ENCODE data around the gene ZNF664. TPM values are rescaled to one million over a fixed set of nuclear protein-coding genes. Genes with fewer than 3 reads are reported as not detected.

Gene ZNF664
- total RNA-seq, 1 donor, result 95.2 TPM

GRCh38 chr12:123979566-123979965 is 6.6 kb downstream of the ZNF664 start:
- Histone ChIP-seq H3K4me1 (ENCODE audit: insufficient read depth, low read length) (peaks cover 7% of the 10 kb centered on the region), H3K27me3 (ENCODE audit: insufficient read depth, low read length) (no peaks in the 10 kb centered on the region), H4K20me1 (ENCODE audit: insufficient read depth, low read length) (peaks cover 21% of the 10 kb centered on the region), H3K27ac (ENCODE audit: low read depth, low read length) (no peak overlapping the region), H2AFZ (ENCODE audit: low read length) (no peak overlapping the region), H3K4me3 (ENCODE audit: insufficient read depth, low read length) (no peak overlapping the region), H3K36me3 (ENCODE audit: insufficient read depth, low read length) (peaks cover 14% of the 10 kb centered on the region), H3K4me2 (ENCODE audit: insufficient read depth, low read length) (no peak overlapping the region), H3K9me3 (ENCODE audit: low read depth, low read length) (no peaks in the 10 kb centered on the region), H3K79me2 (ENCODE audit: insufficient read depth, low read length) (peaks cover 45% of the 10 kb centered on the region)
- no peak for TF ChIP-seq CTCF (IDR thresholded peaks at IDR 0.05; ENCODE audit: extremely low read depth, low read depth, low read length)
- no peak for DNase-seq (ENCODE audit: insufficient read length, low spot score, missing footprints)

- no peaks in the 10 kb centered on the region for H3K9me3 ChIP-seq (ENCODE audit: low read depth, low read length)
- no peak overlapping the region for H3K4me3 ChIP-seq (ENCODE audit: insufficient read depth, low read length)
- H3K27ac ChIP-seq (ENCODE audit: low read depth, low read length), result no peak overlapping the region
- H3K4me2 ChIP-seq (ENCODE audit: insufficient read depth, low read length), result no peak overlapping the region
- peaks cover 11% of the 10 kb centered on the region for H4K20me1 ChIP-seq (ENCODE audit: insufficient read depth, low read length)
- H3K27me3 ChIP-seq (ENCODE audit: insufficient read depth, low read length), result no peaks in the 10 kb centered on the region
- DNase-seq (ENCODE audit: insufficient read length, low spot score, missing footprints), result no peak
- peaks cover 53% of the 10 kb centered on the region for H3K79me2 ChIP-seq (ENCODE audit: insufficient read depth, low read length)
- peaks cover 9% of the 10 kb centered on the region for H3K36me3 ChIP-seq (ENCODE audit: insufficient read depth, low read length)
- no peak for TF ChIP-seq CTCF (IDR thresholded peaks at IDR 0.05; ENCODE audit: extremely low read depth, low read depth, low read length)
- H3K4me1 ChIP-seq (ENCODE audit: insufficient read depth, low read length), result peaks cover 15% of the 10 kb centered on the region
- H2AFZ ChIP-seq (ENCODE audit: low read length), result no peak overlapping the region
Measured at GRCh38 chr12:123982269-123982668, 9.3 kb downstream of the ZNF664 start.

GRCh38 chr12:123983822-123984485 is 10.9 kb downstream of the ZNF664 start:
- Histone ChIP-seq H2AFZ (ENCODE audit: low read length) (peak overlapping the region; percentile 13), H3K4me3 (ENCODE audit: insufficient read depth, low read length) (no peak overlapping the region), H3K79me2 (ENCODE audit: insufficient read depth, low read length) (peaks cover 60% of the 10 kb centered on the region), H3K9me3 (ENCODE audit: low read depth, low read length) (no peaks in the 10 kb centered on the region), H3K27ac (ENCODE audit: low read depth, low read length) (no peak overlapping the region), H3K4me2 (ENCODE audit: insufficient read depth, low read length) (no peak overlapping the region), H3K36me3 (ENCODE audit: insufficient read depth, low read length) (peaks cover 5% of the 10 kb centered on the region), H3K4me1 (ENCODE audit: insufficient read depth, low read length) (peaks cover 15% of the 10 kb centered on the region), H3K27me3 (ENCODE audit: insufficient read depth, low read length) (no peaks in the 10 kb centered on the region), H4K20me1 (ENCODE audit: insufficient read depth, low read length) (peaks cover 11% of the 10 kb centered on the region)
- TF ChIP-seq CTCF (IDR thresholded peaks at IDR 0.05; ENCODE audit: extremely low read depth, low read depth, low read length), result peak; percentile 77
- no peak for DNase-seq (ENCODE audit: insufficient read length, low spot score, missing footprints)

- Histone ChIP-seq H3K4me3 (ENCODE audit: insufficient read depth, low read length) (no peak overlapping the region), H3K4me1 (ENCODE audit: insufficient read depth, low read length) (peaks cover 19% of the 10 kb centered on the region), H3K79me2 (ENCODE audit: insufficient read depth, low read length) (peaks cover 60% of the 10 kb centered on the region), H3K9me3 (ENCODE audit: low read depth, low read length) (no peaks in the 10 kb centered on the region), H4K20me1 (ENCODE audit: insufficient read depth, low read length) (peaks cover 11% of the 10 kb centered on the region), H3K4me2 (ENCODE audit: insufficient read depth, low read length) (no peak overlapping the region), H3K27ac (ENCODE audit: low read depth, low read length) (no peak overlapping the region), H3K27me3 (ENCODE audit: insufficient read depth, low read length) (no peaks in the 10 kb centered on the region), H3K36me3 (ENCODE audit: insufficient read depth, low read length) (peaks cover 5% of the 10 kb centered on the region), H2AFZ (ENCODE audit: low read length) (no peak overlapping the region)
- no peak for DNase-seq (ENCODE audit: insufficient read length, low spot score, missing footprints)
- no peak for TF ChIP-seq CTCF (IDR thresholded peaks at IDR 0.05; ENCODE audit: extremely low read depth, low read depth, low read length)
Measured at GRCh38 chr12:123984903-123985302, 11.9 kb downstream of the ZNF664 start.
